ENCODE measurements around the gene INHBB. TPM values are rescaled to one million over a fixed set of nuclear protein-coding genes. Genes with fewer than 3 reads are reported as not detected.

Gene INHBB
- total and polyA plus RNA-seq, 2 of the 4 experiments (the other 2 are of a cell fraction), result 0.18 to 0.92 TPM

DNA sequence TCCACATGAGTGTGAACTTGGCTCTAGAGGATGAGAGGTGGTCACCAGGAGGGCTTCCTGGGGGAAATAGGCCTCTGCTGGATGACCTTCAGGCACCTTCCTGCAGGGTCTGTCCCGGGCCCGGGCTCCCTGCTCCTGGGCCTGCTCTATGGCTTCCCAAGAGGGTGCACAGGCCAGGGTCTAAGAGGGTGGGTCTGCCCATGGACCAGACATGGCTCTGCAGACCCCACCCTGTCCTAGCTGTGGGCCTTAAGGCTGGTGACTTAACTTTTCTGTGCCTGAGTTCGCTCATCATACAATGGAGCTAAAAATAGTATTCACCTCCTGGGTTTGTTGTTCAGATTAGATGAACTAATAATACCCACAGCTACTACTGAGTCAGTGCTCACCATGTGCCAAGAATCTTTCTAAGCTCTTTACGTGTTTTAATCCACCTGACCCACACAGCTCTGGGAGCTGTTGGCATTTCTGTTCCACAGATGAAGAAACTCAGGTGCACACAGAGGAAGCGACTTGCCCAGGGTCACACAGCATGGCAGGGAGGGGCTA, 14.4 kb downstream of the INHBB start:
- CTCF ChIA-PET, result interaction anchor here (0.5 to 0.6 kb wide), 2 partner anchors 13 to 324 kb away, joined by 4 to 5 read pairs; no protein-coding TSS in a partner anchor
- Histone ChIP-seq H3K18ac (ENCODE audit: low read depth, low read length) (no peak overlapping the region), H3K23ac (ENCODE audit: low read depth, low read length) (no peak overlapping the region), H3K14ac (replicated peaks; ENCODE audit: low read depth, low read length) (no peak overlapping the region), H3K79me1 (ENCODE audit: low read depth in 1 of 2, low read length in 2 of 2) (no peaks in the 10 kb centered on the region), H3K27ac (ENCODE audit: insufficient read depth, low read length) (no peak overlapping the region), H2BK120ac (ENCODE audit: low read depth, low read length) (no peak overlapping the region), H3K36me3 (ENCODE audit: control insufficient read depth, insufficient read depth, low read length) (no peaks in the 10 kb centered on the region), H4K20me1 (ENCODE audit: insufficient read depth, low read length) (no peaks in the 10 kb centered on the region), H2BK15ac (ENCODE audit: low read depth, low read length) (no peak overlapping the region), H3K4me3 (ENCODE audit: insufficient read depth, low read depth, low read length) (no peak overlapping the region), H3K27me3 (ENCODE audit: control insufficient read depth, insufficient read depth, low read length) (peaks cover 70% of the 10 kb centered on the region), H4K91ac (ENCODE audit: insufficient read depth, low read depth, low read length) (no peak overlapping the region), H2AK9ac (replicated peaks; ENCODE audit: low read depth, low read length, poor library complexity) (no peak overlapping the region), H3K9ac (ENCODE audit: low read depth, low read length) (no peak overlapping the region), H3K4me2 (ENCODE audit: low read depth, low read length) (no peak overlapping the region), H3K4me1 (ENCODE audit: control insufficient read depth, insufficient read depth, low read length) (peaks cover 1% of the 10 kb centered on the region; the same call in 1 of the 2 replicates), H3K4ac (ENCODE audit: low read depth, low read length) (no peak overlapping the region), H2AK5ac (ENCODE audit: low read depth, low read length) (no peak overlapping the region), H3K9me3 (ENCODE audit: control insufficient read depth, insufficient read depth, low read length) (no peaks in the 10 kb centered on the region), H2BK5ac (ENCODE audit: low read depth, low read length, poor library complexity, severe bottlenecking) (no peak overlapping the region), H4K5ac (ENCODE audit: low read depth, low read length) (no peak overlapping the region), H3K56ac (ENCODE audit: extremely low read depth, insufficient read depth, low read length) (no peak overlapping the region), H4K8ac (ENCODE audit: low read depth in 2 of 2, low read length in 2 of 2) (no peak overlapping the region), H3K9me1 (ENCODE audit: insufficient read depth, low read length) (no peaks in the 10 kb centered on the region), H2BK20ac (ENCODE audit: low read depth, low read length) (no peak overlapping the region), H2AFZ (replicated peaks; ENCODE audit: low read length, poor library complexity) (no peak overlapping the region)
- in situ Hi-C loops (cut with MboI; ENCODE audit: low sequenced_read_pairs), result no loop called here
- intact Hi-C loops (cut with micrococcal nuclease), result no loop called here
- no TSS peak for BruUV-seq (replicated peaks)
- TF ChIP-seq MAZ (IDR thresholded peaks at IDR 0.05; ENCODE audit: borderline replicate concordance, low read depth, low read length) (no peak), BHLHE40 (IDR thresholded peaks at IDR 0.05; ENCODE audit: low read depth, low read length) (no peak), NFE2L2 (IDR thresholded peaks at IDR 0.05; ENCODE audit: low read depth, low read length) (no peak), RFX5 (IDR thresholded peaks at IDR 0.05; ENCODE audit: low read depth, low read length) (no peak), RAD21 (IDR thresholded peaks at IDR 0.05; ENCODE audit: low read length) (no peak), CEBPB (IDR thresholded peaks at IDR 0.05; ENCODE audit: low read depth, low read length) (no peak), POLR2A (IDR thresholded peaks at IDR 0.05; ENCODE audit: low read depth, low read length) (no peak), FOS (IDR thresholded peaks at IDR 0.05; ENCODE audit: low read depth, low read length) (no peak), RCOR1 (IDR thresholded peaks at IDR 0.05; ENCODE audit: insufficient replicate concordance, low read length) (no peak), SMC3 (IDR thresholded peaks at IDR 0.05; ENCODE audit: low read depth, low read length) (no peak), USF2 (IDR thresholded peaks at IDR 0.05; ENCODE audit: low read depth, low read length) (no peak), CHD1 (IDR thresholded peaks at IDR 0.05; ENCODE audit: low read depth, low read length) (no peak)
- TF ChIP-seq, protein P1, sequence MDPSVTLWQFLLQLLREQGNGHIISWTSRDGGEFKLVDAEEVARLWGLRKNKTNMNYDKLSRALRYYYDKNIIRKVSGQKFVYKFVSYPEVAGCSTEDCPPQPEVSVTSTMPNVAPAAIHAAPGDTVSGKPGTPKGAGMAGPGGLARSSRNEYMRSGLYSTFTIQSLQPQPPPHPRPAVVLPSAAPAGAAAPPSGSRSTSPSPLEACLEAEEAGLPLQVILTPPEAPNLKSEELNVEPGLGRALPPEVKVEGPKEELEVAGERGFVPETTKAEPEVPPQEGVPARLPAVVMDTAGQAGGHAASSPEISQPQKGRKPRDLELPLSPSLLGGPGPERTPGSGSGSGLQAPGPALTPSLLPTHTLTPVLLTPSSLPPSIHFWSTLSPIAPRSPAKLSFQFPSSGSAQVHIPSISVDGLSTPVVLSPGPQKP (IDR thresholded peaks at IDR 0.05; ENCODE audit: borderline replicate concordance, low read depth, low read length), result no peak
- TF ChIP-seq, protein P2, sequence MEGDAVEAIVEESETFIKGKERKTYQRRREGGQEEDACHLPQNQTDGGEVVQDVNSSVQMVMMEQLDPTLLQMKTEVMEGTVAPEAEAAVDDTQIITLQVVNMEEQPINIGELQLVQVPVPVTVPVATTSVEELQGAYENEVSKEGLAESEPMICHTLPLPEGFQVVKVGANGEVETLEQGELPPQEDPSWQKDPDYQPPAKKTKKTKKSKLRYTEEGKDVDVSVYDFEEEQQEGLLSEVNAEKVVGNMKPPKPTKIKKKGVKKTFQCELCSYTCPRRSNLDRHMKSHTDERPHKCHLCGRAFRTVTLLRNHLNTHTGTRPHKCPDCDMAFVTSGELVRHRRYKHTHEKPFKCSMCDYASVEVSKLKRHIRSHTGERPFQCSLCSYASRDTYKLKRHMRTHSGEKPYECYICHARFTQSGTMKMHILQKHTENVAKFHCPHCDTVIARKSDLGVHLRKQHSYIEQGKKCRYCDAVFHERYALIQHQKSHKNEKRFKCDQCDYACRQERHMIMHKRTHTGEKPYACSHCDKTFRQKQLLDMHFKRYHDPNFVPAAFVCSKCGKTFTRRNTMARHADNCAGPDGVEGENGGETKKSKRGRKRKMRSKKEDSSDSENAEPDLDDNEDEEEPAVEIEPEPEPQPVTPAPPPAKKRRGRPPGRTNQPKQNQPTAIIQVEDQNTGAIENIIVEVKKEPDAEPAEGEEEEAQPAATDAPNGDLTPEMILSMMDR (conservative IDR thresholded peaks at IDR 0.05; ENCODE audit: low read depth, low read length), result no peak
- WGBS, 2 experiments (ENCODE audit: extremely low coverage in 2 of 2, insufficient read length in 1 of 2), result no CpG with 5 or more reads among the region's 5 CpGs
- ATAC-seq (ENCODE audit: low read depth) (no peak), DNase-seq (peak; percentile 55)
- dilution Hi-C loops (cut with HindIII; ENCODE audit: low sequenced_read_pairs, unreplicated experiment), result no loop called here
- POLR2A ChIA-PET (ENCODE audit: unreplicated experiment), result no interaction called here

All from IMR-90 (cell line).